Keratinocyte (primary cell): ENCODE data around the gene MIDN. TPM values are rescaled to one million over a fixed set of nuclear protein-coding genes. Genes with fewer than 3 reads are reported as not detected.

Experiments used
- DNase-seq: peaks from one replicate; pipeline ENCODE4 v3.0.0-alpha.2; 2011; ENCODE audit warnings: low read depth, missing footprints, low spot score
- FAIRE-seq: peaks from 2 replicates; lab custom pipeline; 2011; peaks lifted over from hg19 to GRCh38; lab: Jason Lieb, UNC
- H2AFZ ChIP-seq: 2 replicates; pipeline ENCODE4 v1.6.0; 2012; ENCODE audit warnings: low read length, control low read depth, inconsistent platforms; ENCODE audit not compliant: control insufficient read depth
- H3K27ac ChIP-seq: 2 replicates; pipeline ENCODE4 v1.5.1; 2011; ENCODE audit warnings: low read length; ENCODE audit not compliant: control insufficient read depth, insufficient read depth
- H3K27me3 ChIP-seq: 3 replicates; pipeline ENCODE4 v1.6.0; 2011; ENCODE audit warnings: low read length; ENCODE audit not compliant: control insufficient read depth, insufficient read depth; ENCODE audit errors: extremely low read depth
- H3K36me3 ChIP-seq, 2 experiments: 2 replicates in 1 of 2; 3 replicates in 1 of 2; pipeline ENCODE4 v1.5.1; 2011; ENCODE audit warnings: low read length in 2 of 2, mild to moderate bottlenecking in 1 of 2; ENCODE audit not compliant: control insufficient read depth in 2 of 2, insufficient read depth in 2 of 2; ENCODE audit errors: extremely low read depth in 1 of 2
- H3K4me1 ChIP-seq: 3 replicates; pipeline ENCODE4 v1.5.1; 2011; ENCODE audit warnings: low read length; ENCODE audit not compliant: control insufficient read depth, insufficient read depth; ENCODE audit errors: extremely low read depth
- H3K4me2 ChIP-seq: 3 replicates; pipeline ENCODE4 v1.6.0; 2011; ENCODE audit warnings: low read depth, low read length; ENCODE audit not compliant: control insufficient read depth, insufficient read depth; ENCODE audit errors: extremely low read depth
- H3K4me3 ChIP-seq, 3 experiments: fragments of 200-600 bp in 1 of 3; sonication (generic) in 1 of 3; 2 replicates in 2 of 3; 3 replicates in 1 of 3; pipeline ENCODE4 v1.5.1; 2011 to 2016; ENCODE audit warnings: low read length in 3 of 3, mild to moderate bottlenecking in 3 of 3, control low read depth in 2 of 3, inconsistent platforms in 1 of 3, low read depth in 1 of 3, mixed read lengths in 1 of 3, mixed run types in 1 of 3, moderate library complexity in 1 of 3; ENCODE audit not compliant: control insufficient read depth in 2 of 3, insufficient read depth in 2 of 3; ENCODE audit errors: extremely low read depth in 1 of 3
- H3K79me2 ChIP-seq: 2 replicates; pipeline ENCODE4 v1.6.0; 2012; ENCODE audit warnings: low read length; ENCODE audit not compliant: control insufficient read depth, insufficient read depth
- H3K9ac ChIP-seq: 3 replicates; pipeline ENCODE4 v1.6.0; 2011; ENCODE audit warnings: low read length; ENCODE audit not compliant: control insufficient read depth, insufficient read depth; ENCODE audit errors: extremely low read depth
- H3K9me1 ChIP-seq: 3 replicates; pipeline ENCODE4 v1.6.0; 2011; ENCODE audit warnings: low read length; ENCODE audit not compliant: control insufficient read depth, insufficient read depth; ENCODE audit errors: extremely low read depth
- H3K9me3 ChIP-seq: 2 replicates; pipeline ENCODE4 v1.5.1; 2012; ENCODE audit warnings: low read depth, low read length; ENCODE audit not compliant: control insufficient read depth
- H4K20me1 ChIP-seq: 3 replicates; pipeline ENCODE4 v1.6.0; 2011; ENCODE audit warnings: low read length; ENCODE audit not compliant: control insufficient read depth, insufficient read depth; ENCODE audit errors: extremely low read depth
- EZH2 ChIP-seq: IDR thresholded peaks from one replicate; pipeline ENCODE4 v1.6.1; 2012; ENCODE audit warnings: inconsistent platforms, mild to moderate bottlenecking, low read length, moderate library complexity
- dilution Hi-C: fragments of 300-500 bp; cut with MboI; formaldehyde crosslinking; loops from one replicate; pipeline ENCODE4 v1.7.0; 2020; ENCODE audit warnings: low sequenced_read_pairs; ENCODE audit not compliant: extremely low pct_ligation_motif_present
- polyA plus RNA-seq, 5 experiments: library from polyadenylated mRNA; depleted of rRNA in 3 of 5; stranded (reverse) in 3 of 5; stranded (forward) in 1 of 5; unstranded in 1 of 5; fragments of >200 nt; gene quantifications; 1 replicate in 1 of 5; 2 replicates in 3 of 5; 3 replicates in 1 of 5; pipeline versions ENCODE4 v1.2.1 to v1.2.3, GENCODE V29; 2011 to 2012; ENCODE audit warnings: missing spikeins in 2 of 5, low read depth in 1 of 5, low replicate concordance in 1 of 5
- TF ChIP-seq, protein P1 (sequence below), 3 experiments: IDR thresholded peaks in 1 of 3; conservative IDR thresholded peaks in 1 of 3; optimal IDR thresholded peaks in 1 of 3; 2 replicates in 2 of 3; 3 replicates in 1 of 3; pipeline versions ENCODE3 to v1.5.1; 2011; ENCODE audit warnings: low read length in 3 of 3, mild to moderate bottlenecking in 3 of 3, moderate library complexity in 2 of 3, control low read depth in 1 of 3, inconsistent platforms in 1 of 3; ENCODE audit not compliant: insufficient read depth in 2 of 3; ENCODE audit errors: extremely low read depth in 1 of 3

The MIDN gene
- polyA plus RNA-seq, 1 donor (not counting 4 experiments of a cell fraction or from before 2014, with no cell fraction given) = 4.7 TPM

- Histone ChIP-seq H3K4me2 (no peak overlapping the region), H3K79me2 (peaks cover 55% of the 10 kb centered on the region), H3K27ac (no peak overlapping the region), H3K4me3 (no peak overlapping the region), H3K9me3 (no peaks in the 10 kb centered on the region), H2AFZ (no peak overlapping the region), H3K4me1 (peaks cover 52% of the 10 kb centered on the region), H3K9me1 (no peaks in the 10 kb centered on the region), H3K36me3 (peaks cover 29 to 42% of the 10 kb centered on the region in 2 experiments), H3K9ac (no peak overlapping the region), H3K27me3 (no peaks in the 10 kb centered on the region), H4K20me1 (no peaks in the 10 kb centered on the region)
- dilution Hi-C loops = no loop called here
- FAIRE-seq (no peak), DNase-seq (no peak)
- TF ChIP-seq, protein P1, sequence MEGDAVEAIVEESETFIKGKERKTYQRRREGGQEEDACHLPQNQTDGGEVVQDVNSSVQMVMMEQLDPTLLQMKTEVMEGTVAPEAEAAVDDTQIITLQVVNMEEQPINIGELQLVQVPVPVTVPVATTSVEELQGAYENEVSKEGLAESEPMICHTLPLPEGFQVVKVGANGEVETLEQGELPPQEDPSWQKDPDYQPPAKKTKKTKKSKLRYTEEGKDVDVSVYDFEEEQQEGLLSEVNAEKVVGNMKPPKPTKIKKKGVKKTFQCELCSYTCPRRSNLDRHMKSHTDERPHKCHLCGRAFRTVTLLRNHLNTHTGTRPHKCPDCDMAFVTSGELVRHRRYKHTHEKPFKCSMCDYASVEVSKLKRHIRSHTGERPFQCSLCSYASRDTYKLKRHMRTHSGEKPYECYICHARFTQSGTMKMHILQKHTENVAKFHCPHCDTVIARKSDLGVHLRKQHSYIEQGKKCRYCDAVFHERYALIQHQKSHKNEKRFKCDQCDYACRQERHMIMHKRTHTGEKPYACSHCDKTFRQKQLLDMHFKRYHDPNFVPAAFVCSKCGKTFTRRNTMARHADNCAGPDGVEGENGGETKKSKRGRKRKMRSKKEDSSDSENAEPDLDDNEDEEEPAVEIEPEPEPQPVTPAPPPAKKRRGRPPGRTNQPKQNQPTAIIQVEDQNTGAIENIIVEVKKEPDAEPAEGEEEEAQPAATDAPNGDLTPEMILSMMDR (optimal IDR thresholded peaks at IDR 0.05 in 1 of 3, IDR thresholded peaks at IDR 0.05 in 1 of 3, conservative IDR thresholded peaks at IDR 0.05 in 1 of 3; ENCODE audit: extremely low read depth in 1 of 3, insufficient read depth in 2 of 3, low read length in 3 of 3) = no peak
- TF ChIP-seq EZH2 = no peak
Measured at GRCh38 chr19:1272423-1273262, 24.3 kb downstream of the MIDN start.

DNA sequence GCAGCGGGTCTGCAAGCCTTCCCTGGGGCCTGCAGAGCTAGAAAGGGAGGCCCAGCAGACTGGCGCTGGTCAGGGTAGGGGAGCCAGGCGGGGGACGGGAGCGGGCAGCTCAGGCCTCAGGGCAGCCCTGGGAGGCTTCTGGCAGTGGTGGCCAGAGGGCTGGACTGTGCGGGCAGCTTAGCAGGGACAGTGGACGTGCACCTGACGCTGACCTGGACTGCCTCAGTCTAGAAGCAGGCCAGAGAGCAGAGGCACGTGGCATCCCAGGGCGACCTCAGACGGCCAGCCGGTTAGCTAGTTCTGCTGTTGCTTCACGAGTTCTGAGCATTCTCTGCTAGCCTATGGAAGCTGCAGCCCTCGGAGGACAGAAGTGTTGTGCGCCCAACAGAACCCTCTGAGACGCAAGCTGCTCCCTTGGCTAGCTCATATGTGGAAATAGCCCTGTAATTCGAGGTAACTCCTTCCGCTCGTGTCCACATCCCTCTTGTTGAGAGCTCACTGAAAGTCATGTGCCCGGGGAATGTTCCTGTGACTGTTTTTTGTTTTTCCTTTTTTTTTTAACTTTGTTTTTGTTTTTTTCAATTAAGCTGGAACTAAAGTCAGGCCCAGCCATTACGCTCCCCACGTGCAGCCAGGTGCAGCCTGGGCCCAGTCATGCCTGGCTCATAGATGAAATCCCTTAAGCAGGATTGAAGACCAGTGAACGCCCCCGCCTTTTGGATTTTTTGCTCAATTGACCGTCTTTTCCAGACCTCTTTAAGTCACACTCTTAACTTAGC, 25.1 kb downstream of the MIDN start:
- peaks cover 51% of the 10 kb centered on the region for H3K4me1 ChIP-seq
- no peak overlapping the region for H3K4me3 ChIP-seq
- H4K20me1 ChIP-seq = no peaks in the 10 kb centered on the region

More for the DNA sequence above, 25.1 kb downstream of the MIDN start:
- FAIRE-seq (no peak), DNase-seq (no peak)
- Histone ChIP-seq H3K36me3 (peaks cover 29 to 42% of the 10 kb centered on the region in 2 experiments), H3K9ac (peak overlapping the region; percentile 90), H3K27me3 (no peaks in the 10 kb centered on the region), H2AFZ (no peak overlapping the region), H3K27ac (no peak overlapping the region), H3K9me1 (no peaks in the 10 kb centered on the region), H3K79me2 (peaks cover 55% of the 10 kb centered on the region), H3K4me2 (peak overlapping the region; percentile 87), H3K9me3 (no peaks in the 10 kb centered on the region)
- dilution Hi-C loops = no loop called here
- TF ChIP-seq EZH2 = no peak
- TF ChIP-seq, protein P1 (optimal IDR thresholded peaks at IDR 0.05 in 1 of 3, IDR thresholded peaks at IDR 0.05 in 1 of 3, conservative IDR thresholded peaks at IDR 0.05 in 1 of 3; ENCODE audit: extremely low read depth in 1 of 3, insufficient read depth in 2 of 3, low read length in 3 of 3) = no peak
